Measurements from ENCODE around the gene SUZ12. TPM values are rescaled to one million over a fixed set of nuclear protein-coding genes. Genes with fewer than 3 reads are reported as not detected.

Gene SUZ12
- total RNA-seq, 4 donors from 2014 or later: 7.0 to 9.2 (median 8.4) TPM

DNA sequence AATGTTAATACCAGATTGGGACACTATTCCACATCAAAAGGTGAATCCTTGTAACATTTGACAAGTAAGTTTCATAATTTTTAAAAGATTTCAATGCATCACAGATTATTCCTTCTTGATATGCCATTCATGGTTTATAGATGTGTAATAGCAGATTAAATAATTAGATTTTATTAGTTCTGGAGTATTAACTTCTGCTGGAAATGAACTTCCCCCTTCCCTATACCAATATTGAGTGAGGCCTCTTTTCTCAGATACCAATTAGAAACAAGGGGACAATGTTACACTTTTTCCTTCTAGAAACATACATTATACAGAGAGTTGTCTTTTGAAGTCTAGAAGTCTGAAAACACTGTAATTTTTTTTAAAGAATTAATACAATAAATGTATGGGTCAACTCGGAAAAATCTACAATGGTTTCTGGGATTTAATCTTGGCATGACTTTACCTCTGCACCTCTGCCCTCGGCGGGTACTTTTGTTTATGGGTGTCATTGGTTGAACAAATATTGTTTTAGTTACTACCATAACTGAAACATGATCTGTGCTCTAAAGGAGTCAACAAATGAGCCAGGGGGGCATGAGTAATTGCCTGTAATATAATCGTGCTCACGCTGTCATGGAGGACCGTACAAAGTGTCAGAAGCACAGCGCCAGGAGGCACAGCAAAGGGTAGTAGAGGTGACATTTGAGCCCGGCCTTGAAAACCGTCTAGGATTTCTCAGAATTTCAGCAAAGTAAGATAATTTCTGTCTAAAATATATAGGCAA, 78.6 kb downstream of the SUZ12 start:
- DNase-seq (peak; percentile 71 to 76), ATAC-seq (peak; percentile 78 to 85)
- Histone ChIP-seq H3K9me3 (no peaks in the 10 kb centered on the region), H3K4me1 (peaks cover 31 to 34% of the 10 kb centered on the region in 2 donors), H3K36me3 (no peaks in the 10 kb centered on the region), H3K27ac (peak overlapping the region; percentile 73 to 77 (median 76)), H3K27me3 (no peaks in the 10 kb centered on the region), H3K4me3 (peak overlapping the region in 3 of 4 donors; percentile 1 to 24 (median 7))
- TF ChIP-seq POLR2A (IDR thresholded peaks at IDR 0.05): no peak
- TF ChIP-seq, protein P1, sequence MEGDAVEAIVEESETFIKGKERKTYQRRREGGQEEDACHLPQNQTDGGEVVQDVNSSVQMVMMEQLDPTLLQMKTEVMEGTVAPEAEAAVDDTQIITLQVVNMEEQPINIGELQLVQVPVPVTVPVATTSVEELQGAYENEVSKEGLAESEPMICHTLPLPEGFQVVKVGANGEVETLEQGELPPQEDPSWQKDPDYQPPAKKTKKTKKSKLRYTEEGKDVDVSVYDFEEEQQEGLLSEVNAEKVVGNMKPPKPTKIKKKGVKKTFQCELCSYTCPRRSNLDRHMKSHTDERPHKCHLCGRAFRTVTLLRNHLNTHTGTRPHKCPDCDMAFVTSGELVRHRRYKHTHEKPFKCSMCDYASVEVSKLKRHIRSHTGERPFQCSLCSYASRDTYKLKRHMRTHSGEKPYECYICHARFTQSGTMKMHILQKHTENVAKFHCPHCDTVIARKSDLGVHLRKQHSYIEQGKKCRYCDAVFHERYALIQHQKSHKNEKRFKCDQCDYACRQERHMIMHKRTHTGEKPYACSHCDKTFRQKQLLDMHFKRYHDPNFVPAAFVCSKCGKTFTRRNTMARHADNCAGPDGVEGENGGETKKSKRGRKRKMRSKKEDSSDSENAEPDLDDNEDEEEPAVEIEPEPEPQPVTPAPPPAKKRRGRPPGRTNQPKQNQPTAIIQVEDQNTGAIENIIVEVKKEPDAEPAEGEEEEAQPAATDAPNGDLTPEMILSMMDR (IDR thresholded peaks at IDR 0.05 in 4 of 5, conservative IDR thresholded peaks at IDR 0.05 in 1 of 5): no peak
- in situ Hi-C loops (cut with MboI; ENCODE audit: low sequenced_read_pairs in 4 of 4): loop anchor here in 2 of 4 donors (10.0 to 25.0 kb wide), 2 partner anchors 129 to 322 kb away; partner anchors contain the start of genes C17orf75 (in 1 of the 2) and RHOT1 (in 1 of the 2)
- intact Hi-C loops (cut with DNase I; ENCODE audit: low total_unique reads): no loop called here

DNA sequence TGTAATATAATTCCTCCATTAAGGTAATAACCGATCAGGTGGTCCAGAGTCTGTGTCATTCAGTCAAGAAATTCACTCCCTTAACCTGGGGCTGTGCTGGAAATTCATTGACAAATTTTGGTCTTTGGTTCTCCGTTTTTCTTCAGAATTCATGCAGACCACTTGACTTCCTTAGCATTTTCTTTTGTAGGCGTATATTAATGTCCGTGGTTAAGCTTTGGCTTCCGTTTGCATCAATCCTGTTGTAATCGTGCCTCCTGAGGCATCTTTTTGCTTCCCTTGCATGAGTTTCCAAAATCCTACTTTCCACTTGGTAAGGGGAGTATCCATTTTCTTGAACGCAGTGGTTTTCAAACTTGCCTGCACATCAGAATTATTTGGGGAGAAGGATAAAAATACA, 79.4 kb downstream of the SUZ12 start:
- Histone ChIP-seq H3K27ac (peak overlapping the region; percentile 73 to 77 (median 76)), H3K36me3 (no peaks in the 10 kb centered on the region), H3K4me3 (no peak overlapping the region), H3K27me3 (no peaks in the 10 kb centered on the region), H3K4me1 (peaks cover 39 to 40% of the 10 kb centered on the region in 2 donors), H3K9me3 (no peaks in the 10 kb centered on the region)
- intact Hi-C loops (cut with DNase I; ENCODE audit: low total_unique reads): no loop called here
- ATAC-seq (no peak), DNase-seq (no peak)
- TF ChIP-seq, protein P1 (IDR thresholded peaks at IDR 0.05 in 4 of 5, conservative IDR thresholded peaks at IDR 0.05 in 1 of 5): no peak
- in situ Hi-C loops (cut with MboI; ENCODE audit: low sequenced_read_pairs in 4 of 4): loop anchor here in 2 of 4 donors (10.0 to 25.0 kb wide), 2 partner anchors 129 to 321 kb away; partner anchors contain the start of genes C17orf75 (in 1 of the 2) and RHOT1 (in 1 of the 2)

DNA sequence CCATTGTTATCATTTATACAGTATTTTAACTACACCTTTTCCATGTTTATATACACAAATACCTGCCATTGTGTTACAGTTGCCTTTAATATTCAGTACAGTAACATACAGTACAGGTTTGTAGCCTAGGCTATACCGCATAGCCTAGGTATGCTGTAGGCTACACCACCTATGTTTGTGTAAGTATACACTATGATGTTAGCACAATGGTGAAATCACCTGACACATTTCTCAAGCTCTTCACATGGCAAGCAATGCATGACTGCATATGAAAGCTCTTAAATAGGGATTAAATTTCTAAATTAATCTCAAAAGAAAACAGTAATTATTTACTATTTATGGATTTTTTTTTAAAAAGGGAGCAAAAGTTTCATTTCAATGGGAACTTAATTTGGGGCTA, 82.4 kb downstream of the SUZ12 start:
- Histone ChIP-seq H3K9me3 (no peaks in the 10 kb centered on the region), H3K36me3 (no peaks in the 10 kb centered on the region), H3K27me3 (no peaks in the 10 kb centered on the region), H3K4me3 (no peak overlapping the region), H3K4me1 (peaks cover 35 to 40% of the 10 kb centered on the region in 2 donors), H3K27ac (no peak overlapping the region)
- intact Hi-C loops (cut with DNase I; ENCODE audit: low total_unique reads): no loop called here
- in situ Hi-C loops (cut with MboI; ENCODE audit: low sequenced_read_pairs in 4 of 4): loop anchor here in 2 of 4 donors (10.0 to 25.0 kb wide), 2 partner anchors 126 to 318 kb away; partner anchors contain the start of genes C17orf75 (in 1 of the 2) and RHOT1 (in 1 of the 2)
- DNase-seq (no peak), ATAC-seq (no peak)
- TF ChIP-seq, protein P1 (IDR thresholded peaks at IDR 0.05 in 4 of 5, conservative IDR thresholded peaks at IDR 0.05 in 1 of 5): no peak
- TF ChIP-seq POLR2A (IDR thresholded peaks at IDR 0.05): no peak

DNA sequence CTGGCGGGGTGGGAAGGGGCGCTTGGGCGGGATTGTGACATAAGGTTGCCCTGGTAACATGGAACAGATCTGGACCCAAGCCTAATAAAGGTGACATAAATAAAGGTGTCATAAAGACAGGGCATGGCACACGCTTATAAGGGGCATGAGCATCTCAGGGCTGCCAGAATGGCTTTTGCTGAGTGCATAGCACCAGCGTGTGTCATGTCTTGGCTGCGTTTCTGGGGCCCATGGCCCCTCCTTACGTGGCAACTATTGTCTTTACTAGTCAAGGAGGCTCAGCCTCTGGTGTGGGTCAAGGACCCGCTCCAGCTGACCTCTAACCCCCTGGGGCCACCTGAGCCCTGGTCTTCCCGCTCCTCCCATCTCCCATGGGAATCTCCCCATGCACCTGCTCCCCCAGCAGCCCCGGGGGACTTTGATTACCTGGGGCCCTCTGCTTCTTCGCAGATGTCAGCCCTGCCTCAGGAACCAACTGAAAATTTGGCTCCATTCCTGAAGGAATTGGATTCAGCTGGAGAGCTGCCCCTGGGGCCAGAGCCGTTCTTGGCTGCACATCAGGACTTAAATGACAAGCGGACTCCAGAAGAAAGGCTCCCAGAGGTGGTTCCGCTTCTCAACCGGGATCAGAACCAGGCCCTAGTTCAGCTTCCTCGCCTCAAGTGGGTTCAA, 84.3 kb downstream of the SUZ12 start:
- TF ChIP-seq POLR2A (IDR thresholded peaks at IDR 0.05): no peak
- TF ChIP-seq, protein P1 (IDR thresholded peaks at IDR 0.05 in 4 of 5, conservative IDR thresholded peaks at IDR 0.05 in 1 of 5): no peak
- in situ Hi-C loops (cut with MboI; ENCODE audit: low sequenced_read_pairs in 4 of 4) (loop anchor here in 1 of 4 donors (25.0 kb wide), 1 partner anchor 316 kb away; the partner anchor contains the start of gene C17orf75), intact Hi-C loops (cut with DNase I; ENCODE audit: low total_unique reads) (no loop called here)
- no peak for DNase-seq
- ATAC-seq: peak in 1 of 2 donors; percentile 47
- H3K4me3 ChIP-seq: no peak overlapping the region
- H3K27me3 ChIP-seq: no peaks in the 10 kb centered on the region
- H3K27ac ChIP-seq: peak overlapping the region in 3 of 4 donors; percentile 4 to 54 (median 27)
- no peaks in the 10 kb centered on the region for H3K36me3 ChIP-seq
- peaks cover 26 to 27% of the 10 kb centered on the region in 2 donors for H3K4me1 ChIP-seq
- no peaks in the 10 kb centered on the region for H3K9me3 ChIP-seq
